ENCODE results near the gene RCAN1.

The RCAN1 gene

GRCh38 chr21:34520764-34521508 is 94.0 kb downstream of the RCAN1 start:
- TF ChIP-seq CTCF (IDR thresholded peaks at IDR 0.05; ENCODE audit: low read depth, low read length), result no peak
- no peak overlapping the region for H3K4me3 ChIP-seq (ENCODE audit: low read depth, low read length)

GRCh38 chr21:34520281-34520680 is 94.6 kb downstream of the RCAN1 start:
- TF ChIP-seq CTCF (IDR thresholded peaks at IDR 0.05; ENCODE audit: low read depth, low read length), result no peak
- no peak overlapping the region for H3K4me3 ChIP-seq (ENCODE audit: low read depth, low read length)

- no peak for TF ChIP-seq CTCF (IDR thresholded peaks at IDR 0.05; ENCODE audit: low read depth, low read length)
- no peak overlapping the region for H3K4me3 ChIP-seq (ENCODE audit: low read depth, low read length)
These were observed 95.2 kb downstream of the RCAN1 start for GRCh38 chr21:34519694-34520093.

- TF ChIP-seq CTCF (IDR thresholded peaks at IDR 0.05; ENCODE audit: low read depth, low read length), result no peak
- H3K4me3 ChIP-seq (ENCODE audit: low read depth, low read length), result no peak overlapping the region
These were observed 95.9 kb downstream of the RCAN1 start for GRCh38 chr21:34519016-34519415.

GRCh38 chr21:34518301-34518700 is 96.6 kb downstream of the RCAN1 start:
- no peak for TF ChIP-seq CTCF (IDR thresholded peaks at IDR 0.05; ENCODE audit: low read depth, low read length)
- no peak overlapping the region for H3K4me3 ChIP-seq (ENCODE audit: low read depth, low read length)

DNA sequence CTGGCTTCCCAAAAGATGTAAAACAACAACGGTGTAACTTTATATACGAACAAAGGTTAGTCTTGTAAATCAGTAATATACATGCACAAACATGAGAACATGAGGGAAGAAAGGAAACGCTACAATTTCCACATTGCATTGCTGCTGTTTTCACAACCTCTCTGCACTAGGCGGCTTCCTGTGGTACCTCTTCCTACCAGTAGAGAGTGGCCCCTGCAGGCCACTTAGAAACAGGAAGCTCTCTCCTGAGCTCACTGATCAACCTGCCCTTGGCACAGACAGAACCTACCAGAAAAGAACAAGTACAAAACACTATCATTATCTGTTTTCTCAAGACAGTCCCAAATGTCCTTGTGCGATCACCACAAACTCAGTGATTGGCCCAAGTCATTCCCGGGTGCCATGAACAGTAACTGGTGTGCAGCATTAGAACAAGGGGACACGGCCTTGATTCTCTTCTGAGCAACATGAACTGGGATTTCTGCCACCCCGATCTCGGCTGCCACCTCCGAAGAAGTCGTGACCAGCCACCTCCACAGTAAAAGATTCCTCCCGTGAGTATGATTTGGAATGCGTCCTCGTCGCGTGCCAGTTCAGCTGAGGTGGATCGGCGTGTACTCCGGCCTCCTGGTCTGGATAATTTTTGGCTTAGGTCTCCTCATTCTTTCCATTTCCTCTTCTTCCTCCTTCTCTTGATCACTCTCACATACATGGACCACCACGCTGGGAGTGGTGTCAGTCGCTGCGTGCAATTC is 97.2 kb downstream of the RCAN1 start:
- no peak for TF ChIP-seq CTCF (IDR thresholded peaks at IDR 0.05; ENCODE audit: low read depth, low read length)

GRCh38 chr21:34517039-34517438 is 97.9 kb downstream of the RCAN1 start:
- H3K4me3 ChIP-seq (ENCODE audit: low read depth, low read length), result no peak overlapping the region
- TF ChIP-seq CTCF (IDR thresholded peaks at IDR 0.05; ENCODE audit: low read depth, low read length), result no peak

More for the DNA sequence above, 97.2 kb downstream of the RCAN1 start:
- no peak overlapping the region for H3K4me3 ChIP-seq (ENCODE audit: low read depth, low read length)
